Loucy (cell line): ENCODE measurements around the gene RAB6B.

ENCODE experiments used
- CTCF ChIP-seq: fragments of 200-600 bp; sonication (generic); conservative IDR thresholded peaks from 2 replicates; pipeline ENCODE4 v1.5.1; 2014; ENCODE audit warnings: mild to moderate bottlenecking, antibody characterized with exemption, low read length
- EZH2phosphoT487 ChIP-seq: fragments of 200-600 bp; IDR thresholded peaks from 2 replicates; pipeline ENCODE4 v1.6.1; 2018; ENCODE audit warnings: antibody characterized with exemption, mild to moderate bottlenecking, moderate library complexity, borderline replicate concordance

DNA sequence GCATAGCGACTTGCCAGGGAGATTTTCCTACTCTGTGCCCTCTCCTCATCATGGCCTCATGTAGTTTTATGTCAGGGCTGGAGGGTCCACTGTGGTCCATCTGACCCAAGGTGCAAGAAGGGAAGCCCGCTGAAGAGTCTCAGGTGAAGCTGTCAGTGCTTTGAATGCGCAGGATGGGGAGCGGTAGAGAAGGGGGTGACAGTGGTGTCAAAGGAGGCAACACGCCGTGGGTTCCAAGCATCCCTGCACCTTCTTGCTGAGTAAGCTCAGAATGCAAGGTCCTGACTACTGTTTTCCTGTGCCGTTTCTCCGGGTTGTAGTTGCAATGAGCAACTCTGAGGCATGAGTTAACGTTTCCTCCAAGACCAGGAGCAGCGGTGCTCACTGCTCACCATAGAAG, 44.9 kb upstream of the RAB6B start:
- no peak for TF ChIP-seq CTCF
- no peak for TF ChIP-seq EZH2phosphoT487
